Amniotic stem cell (primary cell): ENCODE measurements around the gene ZNF423.

Experiments used
- DNase-seq: peaks from one replicate; lab custom pipeline; 2025; lab: John Stamatoyannopoulos, UW

The ZNF423 gene

DNA sequence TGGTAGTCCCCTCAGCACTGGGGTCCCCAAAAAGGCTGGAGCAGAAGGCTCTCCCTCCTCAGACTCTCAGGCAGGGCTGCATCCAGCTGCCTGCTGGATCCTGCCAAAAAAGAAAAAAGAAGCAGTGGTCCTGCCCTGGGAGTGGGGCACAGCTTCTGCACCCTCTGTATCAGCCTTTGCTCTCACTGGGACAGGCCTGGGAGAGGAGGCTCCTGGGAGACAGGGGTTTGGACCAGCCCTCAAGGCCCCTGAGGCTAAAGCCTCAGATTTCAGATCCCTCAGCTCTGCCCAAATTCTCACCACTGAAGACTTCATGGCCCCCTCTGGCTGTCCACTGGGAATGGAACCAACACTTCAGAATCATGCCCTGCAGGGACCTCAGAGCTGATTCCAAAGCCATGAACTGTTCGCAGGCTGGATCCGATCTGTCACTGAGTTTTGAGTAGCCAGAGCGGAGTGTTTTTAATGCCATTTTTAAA, 385.4 kb downstream of the ZNF423 start:
- DNase-seq, result no peak

DNA sequence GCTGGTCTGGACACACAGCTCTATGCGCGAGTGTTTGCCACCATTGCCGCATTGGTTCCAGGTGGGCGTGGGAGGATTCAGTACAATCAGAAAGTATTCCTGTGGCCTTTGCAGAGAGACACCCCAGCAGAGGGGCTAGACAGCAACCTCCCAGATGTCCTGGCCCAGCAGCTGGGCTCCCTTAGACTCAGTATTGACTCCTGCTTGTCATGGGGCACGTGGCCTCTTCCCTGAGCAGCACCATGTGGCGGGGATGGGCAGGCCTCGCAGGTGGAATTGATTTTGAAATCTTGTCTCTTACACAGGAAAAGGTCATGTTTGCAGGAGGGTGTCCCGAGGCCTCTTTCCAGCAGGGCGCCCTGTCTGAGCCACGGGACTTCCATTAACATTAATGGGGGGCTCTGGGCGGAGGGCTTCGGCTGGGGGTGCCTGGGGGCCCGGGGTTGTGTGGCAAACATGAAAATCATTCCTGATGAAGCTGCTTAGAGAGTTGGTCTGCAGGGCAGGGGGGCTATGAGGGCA, 385.9 kb downstream of the ZNF423 start:
- no peak for DNase-seq

DNA sequence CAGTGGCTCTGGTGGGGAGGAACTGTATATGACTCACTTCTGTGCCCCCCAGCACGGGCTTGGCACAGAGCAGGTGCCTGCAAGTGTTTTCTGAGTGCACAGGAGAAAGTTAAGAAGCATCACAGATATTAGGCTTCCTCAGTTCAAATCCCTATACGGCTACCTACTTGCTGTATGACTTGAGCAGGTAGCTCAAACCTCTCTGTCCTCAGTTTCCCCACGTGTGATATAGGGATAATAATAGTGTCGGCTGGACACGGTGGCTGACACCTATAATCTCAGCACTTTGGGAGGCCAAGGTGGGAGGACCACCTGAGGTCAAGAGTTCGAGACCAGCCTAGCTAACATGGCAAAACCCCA, 386.6 kb downstream of the ZNF423 start:
- no peak for DNase-seq

DNA sequence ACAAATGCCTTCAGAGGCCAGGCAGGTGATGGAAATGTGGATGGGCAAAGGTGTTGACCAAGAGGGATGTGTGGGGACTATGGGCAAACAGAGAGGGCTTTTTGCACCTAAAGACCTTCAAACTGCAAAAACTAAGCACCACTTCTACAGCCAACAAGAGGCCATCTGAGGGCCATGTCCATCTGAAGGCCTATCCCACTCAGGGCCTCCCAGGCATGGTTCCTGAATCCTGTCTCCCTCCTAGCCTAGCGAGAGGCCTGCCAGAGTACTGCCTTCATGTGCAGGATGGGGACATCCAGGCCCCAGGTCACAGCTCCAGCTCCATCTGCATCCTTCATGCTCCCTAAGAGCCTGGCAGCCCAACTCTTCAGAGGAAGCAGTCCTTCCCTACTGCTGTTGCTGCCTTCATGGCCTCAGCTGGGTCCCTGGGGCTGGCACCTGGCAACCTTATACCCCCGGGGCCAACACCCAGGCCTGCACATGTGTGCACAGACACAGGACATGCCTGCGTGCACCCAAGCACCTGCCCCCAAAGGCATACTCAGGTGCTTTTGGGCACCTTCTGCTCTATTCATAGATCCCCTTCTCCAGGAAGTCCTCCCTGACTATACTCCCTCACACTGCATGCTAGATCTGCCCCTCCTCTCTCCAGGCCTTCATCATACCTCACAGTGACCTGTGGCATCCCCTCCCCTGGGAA, 387.2 kb downstream of the ZNF423 start:
- DNase-seq, result no peak

DNA sequence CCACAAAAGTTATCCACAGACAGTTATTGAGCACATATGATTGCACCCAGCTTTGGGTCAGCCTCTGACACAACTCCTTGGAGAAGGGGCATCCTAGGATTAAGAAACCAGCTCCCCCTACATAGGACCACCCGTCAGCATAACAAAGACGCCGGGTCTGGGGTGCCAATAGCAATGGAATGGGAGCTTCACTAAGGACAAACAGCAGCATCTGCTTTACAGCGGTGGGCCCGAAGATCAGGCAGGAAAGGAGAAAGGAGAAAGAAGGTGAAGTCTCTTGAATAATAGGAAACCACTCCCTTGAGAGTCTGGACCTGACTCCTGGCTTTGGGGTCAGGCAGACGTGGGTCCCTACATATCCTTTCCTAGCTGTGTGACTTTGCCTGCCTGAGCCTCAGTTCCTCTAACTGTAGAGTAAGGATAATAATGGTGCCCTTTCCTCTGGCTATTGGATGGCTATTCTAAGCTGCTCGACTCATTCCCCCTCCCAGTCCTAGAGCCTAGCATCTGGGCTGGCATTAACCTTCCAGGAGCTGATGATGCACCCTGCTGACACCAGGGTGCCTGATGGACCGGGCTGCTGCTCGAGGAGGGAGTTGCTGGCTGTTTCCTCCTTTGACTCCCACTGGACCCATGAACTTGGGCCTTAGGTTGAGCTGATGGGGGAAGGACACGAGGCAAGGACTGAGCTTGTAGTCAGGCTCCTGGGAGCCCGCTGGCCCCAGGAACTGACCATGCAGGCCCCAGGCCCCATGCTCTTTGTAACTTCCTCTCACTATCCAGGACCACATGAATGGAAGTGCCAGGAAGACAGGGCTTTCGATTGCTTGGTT, 388.2 kb downstream of the ZNF423 start:
- DNase-seq, result no peak

DNA sequence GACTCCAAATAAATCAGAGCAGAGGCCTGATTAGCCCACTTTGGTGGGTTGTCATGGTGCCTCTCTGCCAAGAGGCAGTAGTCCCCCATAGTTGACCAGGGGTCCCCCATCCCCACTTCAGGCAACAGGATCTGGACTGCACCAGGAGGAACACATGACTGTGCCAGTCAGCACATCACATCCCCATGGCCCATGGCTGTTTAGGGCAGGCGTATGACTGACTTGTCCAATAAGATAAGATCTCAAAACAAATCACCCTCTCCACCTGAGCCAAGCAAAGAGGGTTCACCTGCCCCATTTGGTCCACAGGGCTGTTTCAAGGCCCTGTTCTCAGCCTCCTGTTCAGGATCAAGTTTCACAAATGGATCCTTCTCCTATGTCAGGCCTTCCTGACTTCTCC, 389.0 kb downstream of the ZNF423 start:
- DNase-seq, result no peak

DNA sequence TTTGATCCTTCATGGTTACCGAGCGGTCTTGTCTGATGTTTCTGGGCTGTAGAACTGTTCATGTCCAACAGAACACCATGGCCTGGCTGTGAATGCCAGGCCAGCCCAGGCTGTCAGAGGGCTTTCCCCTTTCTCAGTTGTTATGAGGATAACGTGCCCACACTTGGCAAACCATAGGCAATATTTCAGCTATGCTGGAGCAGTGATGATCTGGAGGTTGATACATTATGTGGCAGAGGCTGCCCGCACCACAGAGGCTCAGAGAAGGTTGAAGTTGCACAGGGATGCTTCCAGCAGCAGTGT, 389.4 kb downstream of the ZNF423 start:
- no peak for DNase-seq

DNA sequence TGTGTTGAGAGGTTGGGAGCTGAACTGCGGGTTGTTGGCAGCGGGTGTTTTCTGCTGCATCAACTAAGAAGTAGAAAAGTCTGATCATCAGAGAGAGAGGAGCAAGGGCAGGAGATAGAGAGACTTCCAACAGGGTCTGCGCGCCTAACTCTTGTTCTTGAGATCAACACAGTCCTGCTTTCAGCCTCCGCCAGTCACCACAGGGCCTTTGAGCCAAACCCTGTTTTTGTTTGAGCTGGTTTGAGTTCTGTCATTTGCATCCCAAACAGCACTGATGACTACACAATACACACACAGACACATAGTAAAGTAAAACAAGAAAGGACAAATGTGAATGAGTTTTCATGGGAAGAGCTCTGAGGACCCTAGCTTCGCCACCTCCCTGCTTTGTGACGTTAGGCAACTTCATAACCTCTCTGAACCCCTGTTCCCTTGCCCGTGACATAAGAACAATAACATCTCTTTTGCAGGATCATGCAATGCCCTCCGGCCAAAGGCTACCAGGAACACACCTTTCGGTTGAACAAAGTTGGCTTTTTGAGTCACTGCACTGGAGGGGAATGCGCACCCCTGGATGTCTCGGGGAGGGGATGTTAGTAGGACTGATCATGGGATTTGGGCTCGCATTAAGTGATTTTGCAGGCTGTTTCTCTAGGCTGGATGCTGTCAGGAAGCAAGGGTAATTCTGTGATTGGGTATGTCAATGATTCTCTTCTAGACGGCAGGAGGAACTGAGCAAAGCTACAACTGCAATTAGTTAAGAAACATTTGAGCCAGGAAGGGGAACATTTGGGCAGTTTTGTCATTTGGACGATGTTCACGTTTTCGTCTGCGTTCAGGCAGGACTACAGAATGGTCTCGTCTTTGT, 390.0 kb downstream of the ZNF423 start:
- DNase-seq, result no peak

DNA sequence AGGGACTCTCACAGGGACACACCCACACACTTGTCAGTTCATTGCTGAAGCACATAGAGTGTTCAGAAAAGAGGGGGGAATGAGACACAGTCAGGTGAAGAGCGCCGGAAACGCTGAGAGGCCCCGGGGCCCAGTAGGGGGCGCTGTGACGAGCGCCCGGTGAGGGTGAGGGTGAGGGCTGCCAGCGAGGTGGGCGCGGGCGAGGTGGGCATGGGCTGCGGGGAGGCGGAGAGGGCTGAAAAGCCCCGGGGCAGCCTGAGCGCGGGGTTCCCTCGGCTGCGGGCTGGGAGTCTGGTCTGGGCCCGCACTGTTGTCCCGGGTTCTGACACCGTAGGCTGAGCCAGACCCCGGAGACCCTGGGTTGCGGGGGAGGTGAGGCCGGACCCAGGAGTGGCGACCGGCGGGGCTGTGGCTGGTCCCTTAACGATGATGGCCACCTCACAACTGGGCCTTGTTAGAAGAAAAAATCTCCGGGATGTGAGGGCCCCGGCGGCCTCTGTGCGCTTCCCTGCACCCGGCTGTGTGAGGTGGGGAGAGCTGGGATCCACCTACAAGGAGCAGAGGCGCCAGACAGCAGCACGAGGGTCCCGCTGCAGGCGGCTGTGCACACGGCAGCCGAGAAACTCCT, 390.9 kb downstream of the ZNF423 start:
- DNase-seq, result no peak

DNA sequence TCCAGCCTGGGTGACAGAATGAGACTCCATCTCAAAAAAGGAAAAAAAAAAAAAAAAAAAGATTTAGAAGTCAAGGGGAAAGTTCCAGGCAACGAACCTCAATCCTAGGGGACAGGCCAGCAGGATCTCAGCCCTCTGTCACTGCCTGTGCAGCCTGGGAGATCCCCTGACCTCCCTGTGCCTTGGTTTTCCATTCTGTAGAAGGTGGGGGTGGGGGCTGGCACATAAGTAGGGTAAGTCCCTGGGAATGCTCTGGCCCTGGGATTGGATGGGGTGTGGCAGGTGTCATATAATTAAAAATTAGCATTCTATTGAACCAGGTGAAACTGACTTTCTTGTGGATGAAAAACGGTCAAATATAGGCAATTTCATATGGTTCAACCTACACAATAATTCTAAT, 391.8 kb downstream of the ZNF423 start:
- DNase-seq, result no peak

DNA sequence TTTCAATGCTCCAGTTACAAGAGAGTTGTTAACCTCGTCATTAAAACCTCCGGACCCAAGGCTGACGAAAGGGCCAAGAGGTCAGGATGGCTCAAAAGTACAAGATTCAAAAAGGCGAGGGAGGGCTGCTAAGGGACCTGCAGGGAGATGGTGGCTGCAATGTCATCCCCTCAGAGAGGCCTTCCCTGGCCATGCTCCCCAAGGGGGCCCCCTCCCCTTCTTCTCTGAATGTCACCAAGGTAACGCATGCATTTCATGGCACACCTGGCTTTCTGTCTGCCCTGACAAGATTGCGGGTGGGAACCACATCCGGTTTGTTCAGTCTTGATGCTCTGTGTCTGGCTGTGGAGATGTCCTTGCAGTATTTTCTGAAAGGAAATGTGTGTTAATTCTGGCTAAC, 392.4 kb downstream of the ZNF423 start:
- no peak for DNase-seq

DNA sequence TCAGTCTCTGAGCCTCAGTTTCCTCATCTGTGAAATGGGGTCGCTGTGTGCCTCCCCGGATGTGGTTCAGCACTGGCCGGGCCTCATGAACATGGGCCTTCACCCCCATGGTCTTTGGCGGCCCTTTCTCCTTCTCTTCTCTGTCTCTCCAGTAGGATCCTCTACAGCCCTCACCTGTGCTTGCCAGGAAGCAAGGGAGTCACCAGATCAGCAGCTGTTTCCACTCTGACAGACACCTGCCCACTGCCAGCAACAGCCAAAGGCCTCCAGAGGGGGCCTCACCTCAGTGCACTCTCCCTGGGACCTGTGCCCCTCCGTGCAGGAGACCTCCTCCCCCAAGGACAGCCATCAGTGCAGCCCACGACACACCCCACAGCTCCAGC, 392.9 kb downstream of the ZNF423 start:
- DNase-seq, result no peak

DNA sequence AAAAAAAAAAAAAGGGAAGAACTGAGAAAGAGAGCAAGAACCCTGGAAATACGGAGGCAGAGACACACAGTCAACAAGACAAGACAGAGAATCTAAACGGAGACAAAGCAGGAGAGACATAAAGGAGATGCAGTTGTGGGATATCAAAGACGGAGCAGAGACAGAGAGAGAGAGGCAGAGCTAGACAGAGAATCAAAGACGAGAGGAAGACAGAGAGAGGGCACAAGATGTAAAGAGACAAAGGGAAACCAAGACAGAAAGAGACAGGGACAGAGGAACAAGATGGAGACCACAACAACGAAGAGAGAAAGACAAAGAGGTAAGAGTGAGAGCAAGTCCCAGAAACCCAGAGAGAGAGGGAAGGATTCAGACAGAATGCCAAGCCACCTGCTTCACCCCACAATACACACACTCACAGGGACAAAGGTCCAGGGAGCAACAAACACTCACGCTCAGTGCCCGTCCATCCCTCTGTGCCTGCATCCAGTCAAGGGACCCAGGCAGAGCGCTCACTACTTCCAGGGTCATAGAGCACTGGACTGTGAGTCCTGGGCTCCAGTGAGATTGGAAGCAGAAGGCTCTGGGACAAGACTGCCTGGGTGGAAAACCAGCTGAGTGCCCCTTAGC, 393.4 kb downstream of the ZNF423 start:
- DNase-seq, result no peak

DNA sequence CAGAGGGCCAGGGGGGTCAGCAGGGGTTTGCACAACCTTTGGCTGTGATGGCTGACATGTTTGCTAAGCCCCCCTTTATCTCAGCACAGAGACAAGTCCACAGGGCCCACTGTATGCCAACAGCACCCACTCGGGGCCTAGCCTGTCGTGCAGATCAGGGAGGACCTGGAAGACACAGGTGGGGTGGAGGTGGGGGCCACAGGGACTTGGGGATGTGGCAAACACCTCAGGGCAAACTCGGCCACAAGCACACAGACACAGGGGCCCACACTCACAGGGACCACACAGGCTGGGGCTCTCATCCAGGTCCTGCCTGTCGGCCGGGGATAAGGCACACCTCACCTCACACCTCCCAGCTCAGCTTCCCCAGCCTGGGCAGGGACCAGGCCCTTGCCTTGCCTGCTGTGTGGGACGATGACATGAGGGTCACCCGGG, 394.4 kb downstream of the ZNF423 start:
- DNase-seq, result no peak

DNA sequence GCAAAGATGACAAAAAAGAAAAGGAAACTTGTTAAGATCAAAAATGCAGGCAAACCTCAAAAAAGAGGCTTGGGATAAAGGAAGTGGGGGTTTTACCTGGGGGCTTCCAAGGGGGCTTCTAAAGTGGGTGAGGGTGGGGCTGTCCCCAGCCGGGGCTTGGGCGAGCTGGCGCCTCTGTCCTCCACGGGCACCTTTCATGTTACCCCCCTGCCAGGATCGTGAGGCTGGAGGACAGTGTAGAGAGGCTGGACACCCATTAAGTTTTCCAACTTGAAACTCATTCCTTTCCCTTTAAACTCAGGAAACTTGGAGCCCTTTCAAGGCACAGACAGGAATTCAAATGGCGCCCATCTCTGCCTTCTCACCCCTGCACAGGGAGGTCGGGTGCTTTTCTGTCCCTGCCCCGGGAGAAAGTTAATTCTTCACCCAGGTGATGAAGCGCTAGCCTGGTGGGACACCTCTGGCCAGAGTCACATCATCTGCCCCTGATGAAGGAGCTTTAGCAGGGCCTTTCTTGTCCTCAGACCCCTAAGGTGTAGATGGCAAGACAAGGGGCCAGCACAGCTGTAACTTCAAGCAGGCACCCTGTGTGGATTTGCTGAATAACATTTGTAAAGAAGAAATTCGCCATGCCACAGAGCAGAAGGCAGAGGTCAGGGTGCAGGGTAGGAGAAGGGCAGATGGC, 395.0 kb downstream of the ZNF423 start:
- no peak for DNase-seq

DNA sequence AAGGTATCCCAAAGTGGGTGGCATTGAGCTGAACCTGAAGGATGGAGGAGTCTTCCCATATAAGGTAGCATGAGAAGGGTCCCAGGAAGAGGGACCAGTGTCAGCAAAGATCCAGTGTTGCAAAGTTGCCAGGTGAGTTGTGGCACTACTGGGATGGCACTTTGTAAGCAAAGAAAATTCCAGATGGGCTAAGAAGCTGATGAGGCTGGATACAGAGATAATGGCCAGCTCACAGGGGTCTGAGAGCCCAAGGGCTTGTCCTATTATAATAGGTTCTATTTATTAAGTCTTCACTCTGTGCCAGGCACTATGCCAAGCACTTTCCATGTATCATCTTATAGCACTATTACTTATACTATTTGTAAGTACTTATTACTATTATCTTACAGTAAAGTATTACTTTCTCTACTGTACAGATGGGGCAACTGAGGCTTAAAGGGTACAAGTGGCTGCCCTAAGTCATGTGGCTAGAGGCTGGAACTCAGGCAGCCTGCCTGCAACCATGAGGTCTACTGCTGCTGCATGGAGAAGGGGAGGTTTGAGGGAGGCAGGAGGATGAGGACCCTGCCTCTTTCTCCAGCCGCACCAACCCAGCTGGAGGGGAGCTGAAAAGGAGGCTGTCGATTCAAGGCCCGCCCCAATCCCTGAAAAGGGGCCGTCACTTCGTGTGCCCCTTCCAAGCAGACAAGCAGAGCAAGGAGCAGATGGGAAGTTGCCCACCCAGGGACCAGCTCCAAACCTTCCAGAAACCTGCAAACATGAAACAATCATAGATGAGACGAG, 395.8 kb downstream of the ZNF423 start:
- no peak for DNase-seq

DNA sequence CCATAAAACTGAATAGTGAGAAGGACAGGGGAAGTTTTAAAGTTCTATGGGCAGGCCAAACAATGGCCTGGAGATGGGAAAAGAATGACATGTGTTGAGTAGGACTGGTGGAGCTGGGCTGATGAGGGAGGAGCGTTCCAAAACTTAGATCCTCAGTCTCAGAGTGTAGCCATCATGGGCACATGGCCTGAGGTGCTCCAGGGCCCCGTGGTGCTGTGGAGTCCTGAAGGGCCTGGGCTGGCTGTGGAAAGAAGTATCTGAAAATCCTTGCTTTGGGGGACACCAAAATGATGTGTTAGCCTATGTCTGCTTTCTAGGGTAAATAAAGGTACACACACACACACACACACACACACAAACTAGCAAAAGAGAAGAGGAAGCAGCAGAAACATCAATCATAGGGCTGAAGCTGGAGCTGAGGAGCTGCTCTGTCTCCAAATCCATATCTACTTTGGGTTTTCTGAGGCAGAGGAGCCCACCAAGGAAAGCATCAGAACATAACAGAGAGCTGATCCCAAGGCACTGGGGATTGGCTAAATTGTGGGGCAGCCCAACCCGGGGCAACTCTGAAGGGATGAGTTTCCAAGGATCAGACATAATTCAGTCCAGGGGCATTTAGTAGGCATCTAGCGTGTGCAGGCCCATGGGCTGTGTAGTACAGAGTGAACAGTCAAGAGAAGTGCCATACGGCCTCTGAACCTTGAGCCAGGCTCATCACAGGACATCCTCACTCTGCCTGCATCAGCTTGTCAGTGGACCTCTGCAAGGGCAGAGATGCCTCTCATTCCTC, 397.1 kb downstream of the ZNF423 start:
- DNase-seq, result no peak

DNA sequence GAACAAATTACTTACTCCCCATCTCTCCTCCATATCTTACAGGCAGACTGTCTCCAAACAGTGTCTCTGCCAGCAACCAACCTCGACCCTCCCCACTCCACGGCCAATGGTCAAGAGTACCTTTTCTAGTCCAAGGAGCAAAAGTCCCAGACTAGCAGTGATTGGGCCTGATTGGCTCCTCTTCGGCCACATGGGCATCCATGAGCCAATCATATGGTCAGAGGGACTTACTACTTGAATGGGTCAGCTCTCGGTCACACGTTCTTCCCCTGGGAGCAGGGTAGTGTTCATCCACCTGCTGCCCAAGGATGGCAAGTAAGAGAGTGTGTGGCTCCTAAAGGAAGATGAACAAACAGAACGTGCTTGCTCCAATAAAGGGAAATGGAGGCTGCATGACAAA, 397.7 kb downstream of the ZNF423 start:
- DNase-seq, result no peak

DNA sequence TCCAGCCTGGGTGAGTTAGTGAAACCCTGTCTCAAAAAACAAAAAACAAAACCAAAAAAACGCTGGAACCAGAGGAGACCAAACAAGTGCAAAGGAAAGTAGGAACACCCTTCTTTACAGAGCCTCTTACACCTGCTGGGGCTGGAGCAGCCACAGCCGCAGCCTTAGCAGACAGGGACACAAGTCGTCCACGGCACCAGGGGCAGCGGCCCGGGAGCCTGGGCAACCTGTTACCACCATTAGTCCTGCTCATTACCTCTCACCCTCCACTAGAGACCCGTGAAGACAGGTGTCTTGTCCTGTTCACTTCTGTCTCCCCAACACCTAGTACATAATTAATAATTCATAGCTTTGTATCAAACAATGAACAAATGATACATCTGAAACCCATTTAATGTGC, 398.7 kb downstream of the ZNF423 start:
- DNase-seq, result no peak
